Psoas muscle (tissue), 8 donors: Measurements from ENCODE around the gene MRPL57. TPM values are rescaled to one million over a fixed set of nuclear protein-coding genes. Genes with fewer than 3 reads are reported as not detected.

Experiments used
- ATAC-seq, 4 donors: fragments of 200-7000 bp; cut with Tn5 transposase; one replicate each; pipeline ENCODE4 v1.9.1; 2020; ENCODE audit warnings: moderate library complexity in 3 of 4, mild to moderate bottlenecking in 2 of 4
- DNase-seq, 2 donors: peaks; one replicate each; pipeline ENCODE4 v3.0.0-alpha.2; 2020
- H3K27ac ChIP-seq: fragments of 200-600 bp; one replicate; pipeline ENCODE4 v1.8.0; 2022
- H3K27me3 ChIP-seq, 3 donors: fragments of 200-600 bp in 1 of 3; one replicate each; pipeline versions ENCODE4 v1.6.1 to v1.8.0; 2013 to 2022; ENCODE audit warnings: low read length in 2 of 3, mild to moderate bottlenecking in 2 of 3, moderate library complexity in 1 of 3; ENCODE audit not compliant: insufficient read depth in 3 of 3
- H3K36me3 ChIP-seq, 2 donors: fragments of 200-600 bp in 1 of 2; one replicate each; pipeline versions ENCODE4 v1.6.1 to v1.8.0; 2013 to 2022; ENCODE audit warnings: low read depth in 1 of 2, mild to moderate bottlenecking in 1 of 2, moderate library complexity in 1 of 2; ENCODE audit not compliant: insufficient read depth in 1 of 2
- H3K4me1 ChIP-seq: fragments of 200-600 bp; one replicate; pipeline ENCODE4 v1.8.0; 2022
- H3K4me3 ChIP-seq: fragments of 200-600 bp; one replicate; pipeline ENCODE4 v1.8.0; 2022; ENCODE audit warnings: mild to moderate bottlenecking
- H3K9me3 ChIP-seq: fragments of 200-600 bp; one replicate; pipeline ENCODE4 v1.8.0; 2022
- WGBS, 3 donors: extraction: QIAGEN DNeasy Blood & Tissue Kit; methylation state at CpG; one replicate each; pipeline versions ENCODE4 v1.1.6 to v1.1.7; 2013; 5-methylcytosine and 5-hydroxymethylcytosine counted together
- intact Hi-C, 2 donors: fragments of 100-400 bp; cut with DNase I; formaldehyde crosslinking; loops; one replicate each; pipeline versions ENCODE4 v1.11.0 to v1.14.2; 2022
- polyA plus RNA-seq, 3 donors: library from polyadenylated mRNA; stranded (reverse); fragments of 200-250 nt; gene quantifications; one replicate each; pipeline ENCODE4 v1.2.3, GENCODE V29; 2013
- total RNA-seq, 4 donors: library from RNA; stranded (reverse); fragmentation: NEBNext Ultra II Directional in 2 of 4; extraction: Animal tissue kit (Norgen Biotek cat#: 25700) in 2 of 4; gene quantifications; one replicate each; pipeline versions ENCODE4 v1.2.1 to v1.2.4, GENCODE V29; 2021 to 2023
- TF ChIP-seq, protein P1 (sequence below): fragments of 200-600 bp; IDR thresholded peaks from one replicate; pipeline ENCODE4 v1.8.0; 2022; ENCODE audit warnings: antibody characterized with exemption
- donor health status: healthy with polysubstance abuse.
- donor health status: DM: no; HTN: no; CAD: no; lungs with moderate emphysema.
- donor health status: Bipolar disorder and iron deficiency.
- donor health status: healthy.
- donor health status: DM: yes; HTN: yes; CAD: no.
- donor health status: DM: no; HTN: no; CAD: no.
- donor health status: DM: no; HTN: no; CAD: no.
- donor health status: DM: yes; HTN: yes; CAD: no.

MRPL57 gene
- total and polyA plus RNA-seq, 7 donors, result 17.6 to 30.7 (median 23.2) TPM

DNA sequence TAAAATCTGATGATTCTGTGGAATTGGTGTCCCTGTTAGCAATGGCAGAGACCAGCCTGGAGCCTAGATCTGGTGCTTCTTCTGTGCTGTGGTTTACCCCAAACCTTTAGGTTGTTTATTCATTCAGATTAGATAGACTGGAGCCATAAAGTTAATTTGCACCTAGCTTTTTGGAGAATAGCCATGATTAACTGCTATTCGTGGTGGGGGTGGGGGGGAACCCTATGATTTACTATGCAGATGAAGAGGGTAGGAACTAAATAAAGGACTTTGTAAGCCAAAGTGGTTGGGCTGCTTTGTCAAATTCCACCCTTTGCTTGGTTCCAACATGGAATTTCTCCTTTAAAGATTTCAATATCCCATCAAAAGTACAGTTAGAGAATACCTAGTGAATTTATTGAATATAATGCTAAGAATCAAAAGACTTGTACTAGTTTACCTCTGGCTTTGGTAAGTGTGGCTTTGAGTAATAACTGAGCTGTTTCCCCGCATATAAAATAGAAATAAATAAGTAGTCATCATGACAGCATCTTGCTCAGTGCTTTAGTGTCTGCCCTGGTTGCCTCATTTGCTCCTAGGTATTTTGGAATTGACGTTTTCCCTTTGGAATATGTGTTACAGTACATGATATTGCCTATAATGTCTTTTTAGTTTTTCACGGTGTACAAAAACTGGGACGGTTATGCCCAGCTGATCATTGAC, 27.8 kb upstream of the MRPL57 start:
- TF ChIP-seq, protein P1, sequence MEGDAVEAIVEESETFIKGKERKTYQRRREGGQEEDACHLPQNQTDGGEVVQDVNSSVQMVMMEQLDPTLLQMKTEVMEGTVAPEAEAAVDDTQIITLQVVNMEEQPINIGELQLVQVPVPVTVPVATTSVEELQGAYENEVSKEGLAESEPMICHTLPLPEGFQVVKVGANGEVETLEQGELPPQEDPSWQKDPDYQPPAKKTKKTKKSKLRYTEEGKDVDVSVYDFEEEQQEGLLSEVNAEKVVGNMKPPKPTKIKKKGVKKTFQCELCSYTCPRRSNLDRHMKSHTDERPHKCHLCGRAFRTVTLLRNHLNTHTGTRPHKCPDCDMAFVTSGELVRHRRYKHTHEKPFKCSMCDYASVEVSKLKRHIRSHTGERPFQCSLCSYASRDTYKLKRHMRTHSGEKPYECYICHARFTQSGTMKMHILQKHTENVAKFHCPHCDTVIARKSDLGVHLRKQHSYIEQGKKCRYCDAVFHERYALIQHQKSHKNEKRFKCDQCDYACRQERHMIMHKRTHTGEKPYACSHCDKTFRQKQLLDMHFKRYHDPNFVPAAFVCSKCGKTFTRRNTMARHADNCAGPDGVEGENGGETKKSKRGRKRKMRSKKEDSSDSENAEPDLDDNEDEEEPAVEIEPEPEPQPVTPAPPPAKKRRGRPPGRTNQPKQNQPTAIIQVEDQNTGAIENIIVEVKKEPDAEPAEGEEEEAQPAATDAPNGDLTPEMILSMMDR, result no peak
- Histone ChIP-seq H3K27me3 (no peaks in the 10 kb centered on the region), H3K27ac (peak overlapping the region; percentile 63), H3K36me3 (peaks cover 4 to 44% of the 10 kb centered on the region in 2 donors), H3K4me3 (no peak overlapping the region), H3K4me1 (peaks cover 13% of the 10 kb centered on the region), H3K9me3 (no peaks in the 10 kb centered on the region)
- ATAC-seq (no peak), DNase-seq (no peak)
- 58 to 70% (median 64%) methylated on average over 5 of the region's 5 CpGs for WGBS, 3 donors
- intact Hi-C loops, result no loop called here

DNA sequence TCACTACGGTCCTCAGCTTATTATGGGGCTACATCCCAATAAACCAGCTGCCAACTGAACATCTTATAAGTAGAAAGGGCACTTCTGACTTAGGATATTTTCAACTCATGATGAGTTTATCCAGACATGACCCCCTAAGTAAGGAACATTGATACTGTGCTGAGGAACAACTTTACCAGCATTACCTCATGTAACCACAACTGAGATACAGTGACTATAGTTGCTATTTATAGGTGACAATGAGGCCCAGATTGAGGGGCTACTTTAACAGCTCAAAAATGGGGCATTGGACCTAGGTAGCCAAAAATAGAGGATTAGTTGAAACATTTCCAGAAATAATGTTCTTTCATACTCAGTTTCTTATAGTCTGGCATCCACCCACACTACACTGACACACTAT, 26.9 kb upstream of the MRPL57 start:
- H3K27me3 ChIP-seq, result no peaks in the 10 kb centered on the region
- ATAC-seq, result peak; percentile 87 to 88 (median 88)
- intact Hi-C loops, result no loop called here
- no peaks in the 10 kb centered on the region for H3K9me3 ChIP-seq
- TF ChIP-seq, protein P1, result no peak
- H3K4me1 ChIP-seq, result peaks cover 13% of the 10 kb centered on the region
- H3K36me3 ChIP-seq, result peaks cover 4 to 44% of the 10 kb centered on the region in 2 donors
- H3K4me3 ChIP-seq, result no peak overlapping the region
- no peak for DNase-seq
- WGBS, 3 donors, result 35 to 59% (median 36%) methylated on average over 1 of the region's 1 CpG
- H3K27ac ChIP-seq, result peak overlapping the region; percentile 63

DNA sequence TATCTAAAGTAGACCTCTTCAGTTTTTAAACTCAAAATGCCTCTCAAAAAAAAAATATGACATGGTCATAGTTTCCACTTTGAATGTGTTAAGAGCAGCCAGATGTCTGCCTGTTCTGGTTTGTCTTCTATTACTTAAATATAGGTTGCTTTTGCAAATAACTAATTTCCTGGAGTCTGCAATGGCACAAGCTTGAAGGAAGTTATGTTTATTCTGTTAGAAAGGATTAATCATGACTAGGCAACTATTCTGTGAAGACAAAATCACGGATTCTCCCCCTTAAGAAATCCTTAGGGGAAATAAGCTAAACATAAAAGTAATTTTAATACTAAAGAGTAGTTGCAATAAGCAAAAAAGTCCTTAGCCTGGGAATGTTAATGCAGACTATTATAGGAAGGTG, 26.4 kb upstream of the MRPL57 start:
- no peak for DNase-seq
- ATAC-seq, result no peak
- WGBS, 3 donors, result 69 to 86% (median 78%) methylated on average over 1 of the region's 1 CpG

DNA sequence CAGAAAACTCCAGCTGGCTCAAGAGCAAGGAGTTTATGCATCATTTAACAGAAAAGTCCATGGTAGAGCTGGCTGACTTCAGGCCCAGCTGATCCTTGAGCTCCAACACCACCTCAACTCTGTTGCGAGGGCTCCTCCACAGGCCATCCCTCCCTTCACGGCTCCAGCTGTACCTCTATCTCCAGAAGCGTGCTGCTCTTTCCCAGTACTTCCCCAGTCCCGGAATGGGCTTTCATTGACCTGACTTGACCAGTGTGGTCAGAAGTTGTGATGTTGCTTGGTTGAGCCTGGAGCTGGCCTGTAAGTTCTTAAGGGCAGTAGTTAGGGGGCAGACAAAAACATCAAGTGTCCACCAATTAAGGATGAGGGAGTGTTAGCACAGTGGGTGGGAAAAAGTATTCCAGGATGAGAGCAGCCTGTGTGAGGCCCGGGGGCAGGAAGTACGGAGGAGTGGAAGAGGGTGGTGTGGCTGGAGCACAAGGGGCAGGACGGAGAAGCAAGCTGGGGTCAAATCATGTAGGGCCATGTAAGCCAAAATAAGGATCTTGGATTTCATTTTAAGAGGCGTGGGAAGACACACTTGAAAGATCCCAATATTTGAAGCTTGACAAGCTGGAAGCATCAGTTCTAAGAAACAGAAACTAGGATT, 24.1 kb upstream of the MRPL57 start:
- H3K4me1 ChIP-seq, result peaks cover 13% of the 10 kb centered on the region
- intact Hi-C loops, result no loop called here
- H3K4me3 ChIP-seq, result no peak overlapping the region
- no peak overlapping the region for H3K27ac ChIP-seq
- 77 to 84% (median 81%) methylated on average over 8 of the region's 8 CpGs for WGBS, 3 donors
- DNase-seq, result no peak
- ATAC-seq, result no peak
- no peaks in the 10 kb centered on the region for H3K9me3 ChIP-seq
- H3K36me3 ChIP-seq, result peaks cover 4 to 17% of the 10 kb centered on the region in 2 donors
- no peaks in the 10 kb centered on the region for H3K27me3 ChIP-seq
- TF ChIP-seq, protein P1, result no peak

More for the DNA sequence above, 26.4 kb upstream of the MRPL57 start:
- H3K4me3 ChIP-seq, result no peak overlapping the region
- no peaks in the 10 kb centered on the region for H3K27me3 ChIP-seq
- H3K36me3 ChIP-seq, result peaks cover 4 to 41% of the 10 kb centered on the region in 2 donors
- intact Hi-C loops, result no loop called here
- peaks cover 13% of the 10 kb centered on the region for H3K4me1 ChIP-seq
- TF ChIP-seq, protein P1, result no peak
- H3K9me3 ChIP-seq, result no peaks in the 10 kb centered on the region
- H3K27ac ChIP-seq, result peak overlapping the region; percentile 63
